Retinal pigment epithelial cell (primary cell): ENCODE data around the gene SMCO2.

Experiments
- DNase-seq: peaks from one replicate; pipeline ENCODE4 v3.0.0-alpha.2; 2010; ENCODE audit warnings: low read depth
- H3K4me3 ChIP-seq: 2 replicates; pipeline ENCODE4 v1.5.1; 2011; ENCODE audit warnings: mild to moderate bottlenecking, low read length, control low read depth, moderate library complexity
- TF ChIP-seq, protein P1 (sequence below): conservative IDR thresholded peaks from 2 replicates; pipeline ENCODE4 v1.5.1; 2011; ENCODE audit warnings: low read depth, low read length, control low read depth, inconsistent platforms

The SMCO2 gene

DNA sequence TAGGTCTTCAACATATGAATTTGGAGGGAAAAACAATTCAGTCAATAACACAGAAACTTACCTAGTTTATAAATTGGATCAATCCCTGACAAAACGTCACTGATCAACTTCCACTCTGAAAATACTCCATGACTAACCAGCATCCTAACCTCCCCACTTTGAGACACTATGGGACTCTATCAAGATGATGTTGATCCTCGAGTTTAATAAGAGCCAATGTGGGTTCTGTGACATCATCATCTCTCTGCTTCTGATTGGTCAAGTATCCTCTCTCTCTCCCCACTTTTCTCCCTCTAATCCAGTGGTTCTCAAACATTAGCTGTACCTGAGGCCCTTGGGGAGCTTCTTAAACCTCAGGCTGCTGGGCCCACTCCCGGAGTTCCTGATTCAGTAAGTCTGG is at the start of gene SMCO2:
Gene SMCO2, plus strand, starts transcription at position 301 of the 400 bp plus-strand sequence. CDS start 23,896 bp downstream, outside the sequence.
- no peak for DNase-seq
- H3K4me3 ChIP-seq: no peak within 1 kb of the TSS
- TF ChIP-seq, protein P1, sequence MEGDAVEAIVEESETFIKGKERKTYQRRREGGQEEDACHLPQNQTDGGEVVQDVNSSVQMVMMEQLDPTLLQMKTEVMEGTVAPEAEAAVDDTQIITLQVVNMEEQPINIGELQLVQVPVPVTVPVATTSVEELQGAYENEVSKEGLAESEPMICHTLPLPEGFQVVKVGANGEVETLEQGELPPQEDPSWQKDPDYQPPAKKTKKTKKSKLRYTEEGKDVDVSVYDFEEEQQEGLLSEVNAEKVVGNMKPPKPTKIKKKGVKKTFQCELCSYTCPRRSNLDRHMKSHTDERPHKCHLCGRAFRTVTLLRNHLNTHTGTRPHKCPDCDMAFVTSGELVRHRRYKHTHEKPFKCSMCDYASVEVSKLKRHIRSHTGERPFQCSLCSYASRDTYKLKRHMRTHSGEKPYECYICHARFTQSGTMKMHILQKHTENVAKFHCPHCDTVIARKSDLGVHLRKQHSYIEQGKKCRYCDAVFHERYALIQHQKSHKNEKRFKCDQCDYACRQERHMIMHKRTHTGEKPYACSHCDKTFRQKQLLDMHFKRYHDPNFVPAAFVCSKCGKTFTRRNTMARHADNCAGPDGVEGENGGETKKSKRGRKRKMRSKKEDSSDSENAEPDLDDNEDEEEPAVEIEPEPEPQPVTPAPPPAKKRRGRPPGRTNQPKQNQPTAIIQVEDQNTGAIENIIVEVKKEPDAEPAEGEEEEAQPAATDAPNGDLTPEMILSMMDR: no peak

DNA sequence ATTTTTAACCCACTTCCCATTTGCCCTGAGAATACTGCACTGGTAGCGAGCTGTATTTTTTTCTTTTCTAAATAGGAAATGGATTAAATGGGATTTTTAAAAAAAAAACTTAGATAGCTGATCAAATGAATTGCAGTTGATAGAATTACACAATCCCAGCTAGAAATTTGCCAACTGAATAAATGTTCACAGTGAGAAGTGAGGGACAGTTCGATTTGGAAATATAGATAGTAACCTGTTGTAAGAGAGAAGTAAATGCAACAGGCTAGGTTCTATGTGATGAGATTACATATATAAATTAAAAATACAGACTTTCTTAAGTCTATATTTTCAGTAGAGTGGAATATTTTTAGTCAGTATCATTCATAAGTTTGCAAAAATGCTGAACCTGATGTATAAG is 48.1 kb upstream of the SMCO2 start:
- no peak overlapping the region for H3K4me3 ChIP-seq
- no peak for DNase-seq
- TF ChIP-seq, protein P1: no peak

DNA sequence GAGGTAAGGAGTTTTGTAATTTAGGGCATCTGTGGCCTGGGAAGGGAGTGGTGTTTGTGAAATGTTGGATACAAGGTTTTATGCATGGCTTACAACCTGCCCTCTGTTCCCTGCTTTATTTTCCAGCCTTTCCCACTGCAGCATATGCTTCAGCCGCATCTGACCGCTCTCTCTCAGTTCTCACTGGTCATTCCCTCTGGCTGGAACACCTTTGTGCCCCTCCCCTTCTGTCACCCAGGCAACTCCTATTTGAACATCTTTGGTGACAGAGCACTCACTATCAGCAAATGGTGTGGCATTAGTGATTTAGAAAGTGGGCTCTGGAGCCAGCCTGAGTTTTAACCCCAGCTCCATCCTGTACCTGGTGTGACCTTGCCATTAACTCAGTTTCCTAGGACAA is 47.5 kb upstream of the SMCO2 start:
- H3K4me3 ChIP-seq: no peak overlapping the region
- TF ChIP-seq, protein P1: no peak
- no peak for DNase-seq

DNA sequence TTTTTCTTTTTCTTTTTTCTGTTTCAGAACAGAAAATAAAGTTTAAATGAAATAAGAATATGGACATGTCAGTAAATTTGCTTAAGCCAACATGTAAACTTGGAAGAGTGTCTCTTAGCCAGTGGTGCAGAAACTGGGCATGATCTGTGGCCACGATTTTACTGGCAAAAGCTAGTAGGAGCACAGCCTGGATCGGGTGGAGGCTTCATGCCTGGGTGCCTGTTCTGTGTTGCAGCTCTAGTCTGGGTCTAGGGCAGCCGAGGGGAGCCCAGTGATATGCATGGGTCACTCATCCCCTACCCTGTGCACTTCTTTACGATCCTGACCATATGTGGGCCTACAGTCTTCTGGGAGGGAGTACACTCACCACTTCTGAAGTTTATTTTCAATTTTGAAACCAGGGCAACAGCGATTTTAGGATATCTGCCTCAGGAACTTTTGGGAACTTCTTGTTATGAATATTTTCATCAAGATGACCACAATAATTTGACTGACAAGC is 45.6 kb upstream of the SMCO2 start:
- no peak overlapping the region for H3K4me3 ChIP-seq
- DNase-seq: no peak
- TF ChIP-seq, protein P1: no peak

DNA sequence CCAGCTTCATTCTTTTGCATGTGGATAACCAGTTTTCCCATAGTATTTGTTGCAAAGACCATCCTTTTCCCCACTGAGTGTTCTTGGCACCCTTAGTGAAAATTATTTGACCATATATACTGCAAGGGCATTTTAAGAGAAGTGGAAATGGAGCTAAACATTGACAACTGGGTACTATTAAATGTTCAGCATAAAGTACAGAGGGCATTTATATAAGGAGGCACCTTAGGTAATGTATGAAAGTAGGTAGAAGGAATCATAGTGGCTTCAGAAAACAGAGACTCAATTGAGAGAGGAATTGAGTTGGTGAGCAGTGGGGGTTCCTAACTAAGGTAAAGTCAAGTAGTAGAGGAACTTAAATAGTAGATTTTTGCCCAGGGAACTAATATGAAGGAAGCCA is 34.5 kb upstream of the SMCO2 start:
- H3K4me3 ChIP-seq: no peak overlapping the region
- DNase-seq: no peak
- TF ChIP-seq, protein P1: no peak

DNA sequence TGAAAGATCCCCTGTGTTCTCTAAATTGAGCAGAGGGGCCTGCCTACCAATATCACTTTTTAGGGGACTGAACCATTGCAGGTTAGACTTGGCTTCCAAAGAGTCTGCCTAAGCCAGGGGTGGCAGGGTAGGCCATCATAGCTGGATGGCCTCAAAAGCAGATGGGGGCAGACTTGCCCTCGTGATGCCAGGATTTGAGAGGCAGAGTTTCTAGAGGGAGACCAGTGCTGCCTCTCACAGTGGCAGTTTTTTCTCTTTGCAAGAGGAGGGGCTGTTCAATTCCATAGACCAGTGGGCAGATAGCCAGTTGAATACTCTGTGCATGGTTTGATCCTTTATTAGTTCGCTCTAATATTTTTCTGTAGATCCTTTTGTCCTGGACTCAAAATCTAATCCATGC is 23.8 kb upstream of the SMCO2 start:
- no peak overlapping the region for H3K4me3 ChIP-seq
- DNase-seq: no peak
- TF ChIP-seq, protein P1: no peak

DNA sequence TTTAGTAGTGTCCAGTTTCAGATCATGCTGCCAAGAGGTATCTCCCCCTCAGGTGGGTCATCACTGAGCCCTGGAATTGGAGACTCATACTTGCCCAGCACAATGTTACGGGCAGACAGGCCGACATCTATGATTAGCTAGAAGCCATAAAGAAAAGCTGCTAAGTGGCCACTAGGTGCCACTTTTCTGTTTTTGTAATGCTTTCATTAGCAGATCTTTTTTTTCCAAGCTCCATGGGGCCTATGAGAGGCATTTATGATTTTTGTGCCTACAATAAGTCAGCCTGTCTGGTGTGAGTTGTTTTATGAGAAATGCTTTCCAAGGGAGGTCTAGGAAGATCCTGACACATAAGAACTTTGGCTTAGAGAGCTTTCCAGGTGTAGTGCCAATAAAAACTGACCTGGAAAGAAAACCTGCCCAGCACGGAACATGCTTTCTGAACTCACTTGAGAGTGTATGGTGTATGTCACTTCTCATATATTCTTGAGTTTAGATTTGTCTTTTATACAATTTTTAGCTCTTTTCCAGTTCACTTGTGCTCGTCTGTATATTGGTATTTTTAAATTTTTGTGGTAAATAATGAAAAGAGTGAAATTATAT is 21.8 kb upstream of the SMCO2 start:
- H3K4me3 ChIP-seq: no peak overlapping the region
- TF ChIP-seq, protein P1: peak; percentile 65
- DNase-seq: peak; percentile 26
